Panc1 (cell line): ENCODE data around the gene NANS. TPM values are rescaled to one million over a fixed set of nuclear protein-coding genes. Genes with fewer than 3 reads are reported as not detected.
"Not testable (repeated sequence)": the region's sequence is repeated elsewhere in the genome, so short reads cannot be mapped to it uniquely, and the experiment has no call there.

Experiments used
- ATAC-seq: fragments of 200-7000 bp; cut with Tn5 transposase; 2 replicates; pipeline ENCODE4 v1.9.1; 2020; ENCODE audit warnings: mild to moderate bottlenecking, moderate library complexity
- BruUV-seq: library from RNA; stranded (reverse); fragments of 400-500 nt; replicated peaks from 2 replicates; lab custom pipeline; 2021; lab: Mats Ljungman, UMichigan
- CTCF ChIA-PET: fragments of 300-600 bp; sonication (Branson Sonifier 250); formaldehyde crosslinking; loops from one replicate; lab custom pipeline; 2022; ENCODE audit warnings: antibody characterized with exemption; lab: Charles Lee
- POLR2A ChIA-PET: fragments of 300-600 bp; sonication (Branson Sonifier 250); formaldehyde crosslinking; loops from one replicate; lab custom pipeline; 2022; ENCODE audit warnings: antibody characterized with exemption; lab: Charles Lee
- DNase-seq: peaks from one replicate; pipeline ENCODE4 v3.0.0-alpha.2; 2010; ENCODE audit warnings: low read depth, low spot score
- H3K27ac ChIP-seq: 2 replicates; pipeline ENCODE4 v1.5.1; 2011; ENCODE audit warnings: mild to moderate bottlenecking, low read length, inconsistent platforms
- H3K27me3 ChIP-seq: fragments of 200-500 bp; sonication (Bioruptor generic); 2 replicates; pipeline ENCODE4 v1.6.0; 2014; ENCODE audit warnings: low read length, inconsistent platforms; ENCODE audit not compliant: control insufficient read depth, insufficient read depth
- H3K36me3 ChIP-seq: fragments of 200-500 bp; sonication (Bioruptor generic); 2 replicates; pipeline ENCODE4 v1.5.1; 2014; ENCODE audit warnings: inconsistent platforms, mild to moderate bottlenecking, low read length, moderate library complexity; ENCODE audit not compliant: control insufficient read depth, insufficient read depth
- H3K4me1 ChIP-seq: 2 replicates; pipeline ENCODE4 v1.5.1; 2011; ENCODE audit warnings: inconsistent platforms, mild to moderate bottlenecking, low read length, moderate library complexity; ENCODE audit not compliant: control insufficient read depth, insufficient read depth
- H3K4me3 ChIP-seq, 2 experiments: 2 replicates each; pipeline ENCODE4 v1.5.1; 2011 to 2012; ENCODE audit warnings: low read depth in 2 of 2, low read length in 2 of 2, mild to moderate bottlenecking in 2 of 2, inconsistent platforms in 1 of 2, moderate library complexity in 1 of 2
- H3K9me3 ChIP-seq: fragments of 200-500 bp; sonication (Bioruptor generic); 2 replicates; pipeline ENCODE4 v1.5.1; 2014; ENCODE audit warnings: low read depth, mild to moderate bottlenecking, inconsistent platforms, low read length, moderate library complexity; ENCODE audit not compliant: control insufficient read depth, insufficient read depth
- CTCF ChIP-seq: fragments of 450-650 bp; IDR thresholded peaks from 2 replicates; pipeline ENCODE4 v1.5.1; 2017; ENCODE audit warnings: mild to moderate bottlenecking
- POLR2AphosphoS5 ChIP-seq: IDR thresholded peaks from 2 replicates; pipeline ENCODE4 v1.6.1; 2012; ENCODE audit warnings: mild to moderate bottlenecking, low read depth, low read length, moderate library complexity
- REST ChIP-seq, 2 experiments: IDR thresholded peaks; 2 replicates each; pipeline ENCODE4 v1.6.1; 2011 to 2012; ENCODE audit warnings: low read depth in 2 of 2, control low read depth in 1 of 2, low read length in 1 of 2, mild to moderate bottlenecking in 1 of 2, moderate library complexity in 1 of 2; ENCODE audit not compliant: insufficient read depth in 1 of 2
- SIN3A ChIP-seq: IDR thresholded peaks from 2 replicates; pipeline ENCODE4 v1.6.1; 2012; ENCODE audit warnings: low read depth, mild to moderate bottlenecking, low read length, moderate library complexity, borderline replicate concordance; ENCODE audit not compliant: insufficient read depth
- TCF7L2 ChIP-seq: IDR thresholded peaks from 2 replicates; pipeline ENCODE4 v1.6.1; 2011; ENCODE audit warnings: mild to moderate bottlenecking, low read depth, low read length, inconsistent platforms
- in situ Hi-C: cut with HindIII; loops from 2 replicates; pipeline ENCODE4 v1.10.0; 2016; ENCODE audit warnings: low sequenced_read_pairs, low pct_unique_long_range_greater_than_20kb
- intact Hi-C: fragments of 100-400 bp; cut with micrococcal nuclease; formaldehyde crosslinking; loops from one replicate; pipeline ENCODE4 v1.10.0; 2022; ENCODE audit not compliant: unreplicated experiment
- total RNA-seq: library from RNA; stranded (reverse); gene quantifications from one replicate; pipeline ENCODE4 v1.2.1, GENCODE V29; 2021; ENCODE audit not compliant: unreplicated experiment

The NANS gene
- total RNA-seq, 1 experiment from 2014 or later = 41.0 TPM

- intact Hi-C loops (no loop called here), in situ Hi-C loops (no loop called here)
- Histone ChIP-seq H3K36me3 (no peaks in the 10 kb centered on the region), H3K27me3 (no peaks in the 10 kb centered on the region), H3K4me1 (no peaks in the 10 kb centered on the region), H3K27ac (no peak overlapping the region), H3K9me3 (no peaks in the 10 kb centered on the region), H3K4me3 (no peak overlapping the region)
- ChIA-PET CTCF (no interaction called here), POLR2A (no interaction called here)
- no TSS peak for BruUV-seq
- no peak for ATAC-seq
- no peak for TF ChIP-seq SIN3A
- no peak for DNase-seq
Observed at GRCh38 chr9:98129451-98129881, 72.9 kb downstream of the NANS start.

- H3K4me1 ChIP-seq, H3K36me3 ChIP-seq, in situ Hi-C loops, POLR2A ChIA-PET, H3K27ac ChIP-seq, CTCF ChIA-PET, H3K27me3 ChIP-seq, BruUV-seq, H3K9me3 ChIP-seq, ATAC-seq, intact Hi-C loops, H3K4me3 ChIP-seq, DNase-seq: not testable (repeated sequence)
Observed at GRCh38 chr9:98130060-98130459, 73.5 kb downstream of the NANS start.

- Histone ChIP-seq H3K4me1 (no peaks in the 10 kb centered on the region), H3K27me3 (no peaks in the 10 kb centered on the region), H3K4me3 (no peak overlapping the region), H3K9me3 (no peaks in the 10 kb centered on the region), H3K36me3 (no peaks in the 10 kb centered on the region), H3K27ac (no peak overlapping the region)
- BruUV-seq = no TSS peak
- DNase-seq = no peak
- in situ Hi-C loops (no loop called here), intact Hi-C loops (no loop called here)
- ChIA-PET CTCF (no interaction called here), POLR2A (no interaction called here)
- no peak for ATAC-seq
- TF ChIP-seq CTCF (no peak), REST (IDR thresholded peaks at IDR 0.05; ENCODE audit: insufficient read depth in 1 of 2, low read depth in 2 of 2, low read length in 1 of 2) (no peak), TCF7L2 (no peak), POLR2AphosphoS5 (no peak), SIN3A (no peak)
Observed at GRCh38 chr9:98130576-98131228, 74.2 kb downstream of the NANS start.
